ENCODE measurements around the gene RTN4RL2.

- TF ChIP-seq POLR2A (IDR thresholded peaks at IDR 0.05) (no peak), CTCF (IDR thresholded peaks at IDR 0.05) (no peak)
Observed at GRCh38 chr11:57523419-57523818, 63.1 kb downstream of the RTN4RL2 start.
